ENCODE data around the gene LIF. TPM values are rescaled to one million over a fixed set of nuclear protein-coding genes. Genes with fewer than 3 reads are reported as not detected.

Gene LIF
- total RNA-seq, 1 donor from 2014 or later: 0.26 TPM

GRCh38 chr22:30214703-30215407, 31.7 kb downstream of the LIF start:
- H3K27me3 ChIP-seq (ENCODE audit: control insufficient read depth, insufficient read depth, low read length): no peaks in the 10 kb centered on the region
- FAIRE-seq: no peak
- DNase-seq (ENCODE audit: low read depth): no peak
- H3K4me3 ChIP-seq (ENCODE audit: low read depth, low read length): no peak overlapping the region
- TF ChIP-seq CTCF (IDR thresholded peaks at IDR 0.05; ENCODE audit: insufficient read depth, low read length, severe bottlenecking): no peak
- no peaks in the 10 kb centered on the region for H3K36me3 ChIP-seq (ENCODE audit: control insufficient read depth, insufficient read depth, low read length)

- H3K4me3 ChIP-seq (ENCODE audit: low read depth, low read length): no peak overlapping the region
- FAIRE-seq: no peak
- no peaks in the 10 kb centered on the region for H3K27me3 ChIP-seq (ENCODE audit: control insufficient read depth, insufficient read depth, low read length)
- TF ChIP-seq CTCF (IDR thresholded peaks at IDR 0.05; ENCODE audit: insufficient read depth, low read length, severe bottlenecking): no peak
- no peaks in the 10 kb centered on the region for H3K36me3 ChIP-seq (ENCODE audit: control insufficient read depth, insufficient read depth, low read length)
- no peak for DNase-seq (ENCODE audit: low read depth)
Measured at GRCh38 chr22:30212996-30213441, 33.5 kb downstream of the LIF start.

- Histone ChIP-seq H3K36me3 (ENCODE audit: control insufficient read depth, insufficient read depth, low read length) (no peaks in the 10 kb centered on the region), H3K27me3 (ENCODE audit: control insufficient read depth, insufficient read depth, low read length) (no peaks in the 10 kb centered on the region), H3K4me3 (ENCODE audit: low read depth, low read length) (no peak overlapping the region)
- DNase-seq (ENCODE audit: low read depth): peak; percentile 98
- TF ChIP-seq CTCF (IDR thresholded peaks at IDR 0.05; ENCODE audit: insufficient read depth, low read length, severe bottlenecking): no peak
- no peak for FAIRE-seq
Measured at GRCh38 chr22:30212363-30212995, 34.1 kb downstream of the LIF start.

- FAIRE-seq: no peak
- TF ChIP-seq CTCF (IDR thresholded peaks at IDR 0.05; ENCODE audit: insufficient read depth, low read length, severe bottlenecking): no peak
Measured at GRCh38 chr22:30211124-30211820, 35.3 kb downstream of the LIF start.

GRCh38 chr22:30210235-30210909, 36.2 kb downstream of the LIF start:
- H3K4me3 ChIP-seq (ENCODE audit: low read depth, low read length): no peak overlapping the region
- H3K27me3 ChIP-seq (ENCODE audit: control insufficient read depth, insufficient read depth, low read length): no peaks in the 10 kb centered on the region
- peak; percentile 85 for DNase-seq (ENCODE audit: low read depth)
- H3K36me3 ChIP-seq (ENCODE audit: control insufficient read depth, insufficient read depth, low read length): no peaks in the 10 kb centered on the region
- FAIRE-seq: no peak
- TF ChIP-seq CTCF (IDR thresholded peaks at IDR 0.05; ENCODE audit: insufficient read depth, low read length, severe bottlenecking): no peak

More at GRCh38 chr22:30211124-30211820, 35.3 kb downstream of the LIF start:
- no peak for DNase-seq (ENCODE audit: low read depth)
- no peaks in the 10 kb centered on the region for H3K27me3 ChIP-seq (ENCODE audit: control insufficient read depth, insufficient read depth, low read length)
- H3K4me3 ChIP-seq (ENCODE audit: low read depth, low read length): no peak overlapping the region
- no peaks in the 10 kb centered on the region for H3K36me3 ChIP-seq (ENCODE audit: control insufficient read depth, insufficient read depth, low read length)
